Hepatocyte (in vitro differentiated cells): ENCODE data around the gene COX5A. TPM values are rescaled to one million over a fixed set of nuclear protein-coding genes. Genes with fewer than 3 reads are reported as not detected.

Experiments
- DNase-seq: peaks from one replicate; pipeline ENCODE4 v3.0.0-alpha.2; 2016; ENCODE audit warnings: low spot score
- H2AFZ ChIP-seq: fragments of 200-600 bp; sonication (generic); 2 replicates; pipeline ENCODE4 v1.6.0; 2016; ENCODE audit warnings: antibody characterized with exemption, mild to moderate bottlenecking
- H3K27ac ChIP-seq: fragments of 200-600 bp; sonication (generic); 2 replicates; pipeline ENCODE4 v1.5.1; 2016; ENCODE audit warnings: mild to moderate bottlenecking
- H3K27me3 ChIP-seq: fragments of 200-600 bp; sonication (generic); 2 replicates; pipeline ENCODE4 v1.6.1; 2016
- H3K36me3 ChIP-seq: fragments of 200-600 bp; sonication (generic); replicated peaks from 2 replicates; pipeline ENCODE4 v1.5.1; 2016; ENCODE audit warnings: low read depth; ENCODE audit not compliant: insufficient read depth
- H3K4me1 ChIP-seq: fragments of 200-600 bp; sonication (generic); 2 replicates; pipeline ENCODE4 v1.5.1; 2016; ENCODE audit warnings: mild to moderate bottlenecking, moderate library complexity; ENCODE audit not compliant: insufficient read depth
- H3K4me2 ChIP-seq: fragments of 200-600 bp; sonication (generic); 2 replicates; pipeline ENCODE4 v1.6.0; 2016
- H3K4me3 ChIP-seq: fragments of 200-600 bp; sonication (generic); 2 replicates; pipeline ENCODE4 v1.5.1; 2016; ENCODE audit warnings: mild to moderate bottlenecking
- H3K79me2 ChIP-seq: fragments of 200-600 bp; sonication (generic); 2 replicates; pipeline ENCODE4 v1.6.0; 2017; ENCODE audit warnings: mild to moderate bottlenecking
- H3K9me2 ChIP-seq: fragments of 200-600 bp; sonication (generic); replicated peaks from 2 replicates; pipeline ENCODE4 v1.6.0; 2017; ENCODE audit warnings: mild to moderate bottlenecking; ENCODE audit not compliant: insufficient read depth
- H3K9me3 ChIP-seq: fragments of 200-600 bp; sonication (generic); 2 replicates; pipeline ENCODE4 v1.5.1; 2016; ENCODE audit warnings: low read depth, mild to moderate bottlenecking
- H4K20me1 ChIP-seq: fragments of 200-600 bp; sonication (generic); 2 replicates; pipeline ENCODE4 v1.6.0; 2016; ENCODE audit warnings: mild to moderate bottlenecking; ENCODE audit not compliant: insufficient read depth, poor library complexity, severe bottlenecking
- CTCF ChIP-seq: fragments of 200-600 bp; sonication (generic); IDR thresholded peaks from 2 replicates; pipeline ENCODE4 v1.5.1; 2016; ENCODE audit warnings: antibody characterized with exemption, mild to moderate bottlenecking; ENCODE audit not compliant: poor library complexity
- EZH2 ChIP-seq: fragments of 200-600 bp; sonication (generic); IDR thresholded peaks from 2 replicates; pipeline ENCODE4 v1.6.1; 2016; ENCODE audit warnings: antibody characterized with exemption, mild to moderate bottlenecking, borderline replicate concordance
- EZH2phosphoT487 ChIP-seq: fragments of 200-600 bp; sonication (generic); IDR thresholded peaks from one replicate; pipeline ENCODE4 v1.6.1; 2018; ENCODE audit warnings: antibody characterized with exemption, mild to moderate bottlenecking, low read depth, moderate library complexity; ENCODE audit not compliant: unreplicated experiment, severe bottlenecking
- WGBS: methylation state at CpG from one replicate; pipeline ENCODE4 v1.1.6; 2016; ENCODE audit warnings: low lambda C conversion rate; ENCODE audit errors: missing lambda C conversion rate; 5-methylcytosine and 5-hydroxymethylcytosine counted together
- polyA plus RNA-seq: library from polyadenylated mRNA; unstranded; fragments of >200 nt; fragmentation: Nextera tagmentation; extraction: Ambion mirVana; gene quantifications from 2 replicates; pipeline ENCODE4 v1.2.1, GENCODE V29; 2016
- total RNA-seq: library from RNA; depleted of rRNA; stranded (reverse); fragments of >200 nt; gene quantifications from 2 replicates; pipeline ENCODE4 v1.2.3, GENCODE V29; 2014

The COX5A gene
- total and polyA plus RNA-seq, 2 experiments from 2014 or later: 151 to 449 TPM

GRCh38 chr15:74933573-74933972 is 4.3 kb downstream of the COX5A start:
- H3K4me1 ChIP-seq: peaks cover 5% of the 10 kb centered on the region
- WGBS: 49% methylated on average over 2 of the region's 2 CpGs

GRCh38 chr15:74928771-74929198 is 9.1 kb downstream of the COX5A start:
- Histone ChIP-seq H4K20me1 (peaks cover 38% of the 10 kb centered on the region), H3K9me3 (no peaks in the 10 kb centered on the region), H3K27ac (no peak overlapping the region), H3K4me1 (no peaks in the 10 kb centered on the region), H2AFZ (no peak overlapping the region), H3K9me2 (no peaks in the 10 kb centered on the region), H3K4me2 (no peak overlapping the region), H3K36me3 (no peaks in the 10 kb centered on the region), H3K27me3 (no peaks in the 10 kb centered on the region), H3K79me2 (peaks cover 54% of the 10 kb centered on the region), H3K4me3 (no peak overlapping the region)
- no peak for DNase-seq
- TF ChIP-seq EZH2phosphoT487 (no peak), EZH2 (no peak), CTCF (no peak)
- WGBS: 71% methylated on average over 5 of the region's 5 CpGs

More at GRCh38 chr15:74933573-74933972, 4.3 kb downstream of the COX5A start:
- Histone ChIP-seq H3K9me2 (no peaks in the 10 kb centered on the region), H3K27ac (no peak overlapping the region), H4K20me1 (peaks cover 46% of the 10 kb centered on the region), H3K79me2 (peaks cover 79% of the 10 kb centered on the region), H3K27me3 (no peaks in the 10 kb centered on the region), H3K4me3 (no peak overlapping the region), H2AFZ (no peak overlapping the region), H3K36me3 (no peaks in the 10 kb centered on the region), H3K4me2 (peak overlapping the region; percentile 52), H3K9me3 (no peaks in the 10 kb centered on the region)
- DNase-seq: no peak
- TF ChIP-seq CTCF: no peak
- TF ChIP-seq EZH2phosphoT487: no peak
- no peak for TF ChIP-seq EZH2

GRCh38 chr15:74924525-74924924 is 13.3 kb downstream of the COX5A start:
- Histone ChIP-seq H4K20me1 (peaks cover 10% of the 10 kb centered on the region), H3K9me2 (no peaks in the 10 kb centered on the region), H3K36me3 (no peaks in the 10 kb centered on the region), H2AFZ (no peak overlapping the region), H3K9me3 (no peaks in the 10 kb centered on the region), H3K27me3 (no peaks in the 10 kb centered on the region), H3K27ac (no peak overlapping the region), H3K79me2 (peaks cover 13% of the 10 kb centered on the region), H3K4me2 (no peak overlapping the region), H3K4me3 (no peak overlapping the region), H3K4me1 (no peaks in the 10 kb centered on the region)
- DNase-seq: no peak
- WGBS: 94% methylated on average over 3 of the region's 3 CpGs
- TF ChIP-seq EZH2phosphoT487 (no peak), CTCF (no peak), EZH2 (no peak)

- Histone ChIP-seq H4K20me1 (no peaks in the 10 kb centered on the region), H3K9me3 (no peaks in the 10 kb centered on the region), H3K27ac (no peak overlapping the region), H2AFZ (no peak overlapping the region), H3K4me1 (no peaks in the 10 kb centered on the region), H3K9me2 (no peaks in the 10 kb centered on the region), H3K4me2 (no peak overlapping the region), H3K27me3 (no peaks in the 10 kb centered on the region), H3K36me3 (no peaks in the 10 kb centered on the region), H3K79me2 (peaks cover 2% of the 10 kb centered on the region), H3K4me3 (no peak overlapping the region)
- WGBS: 96% methylated on average over 8 of the region's 8 CpGs
- TF ChIP-seq EZH2 (no peak), EZH2phosphoT487 (no peak), CTCF (no peak)
- no peak for DNase-seq
Observed at GRCh38 chr15:74920456-74920855, 17.4 kb downstream of the COX5A start.
